ENCODE data around the gene TRPM2.

- TF ChIP-seq CTCF (IDR thresholded peaks at IDR 0.05) = no peak
- no peak for TF ChIP-seq POLR2AphosphoS5 (IDR thresholded peaks at IDR 0.05)
Measured at GRCh38 chr21:44316277-44316900, 37.0 kb upstream of the TRPM2 start.
